Measurements from ENCODE around the gene CCR9.
A peak's percentile ranks its signal among the peaks of the same experiment; 100 is the strongest.

The CCR9 gene

DNA sequence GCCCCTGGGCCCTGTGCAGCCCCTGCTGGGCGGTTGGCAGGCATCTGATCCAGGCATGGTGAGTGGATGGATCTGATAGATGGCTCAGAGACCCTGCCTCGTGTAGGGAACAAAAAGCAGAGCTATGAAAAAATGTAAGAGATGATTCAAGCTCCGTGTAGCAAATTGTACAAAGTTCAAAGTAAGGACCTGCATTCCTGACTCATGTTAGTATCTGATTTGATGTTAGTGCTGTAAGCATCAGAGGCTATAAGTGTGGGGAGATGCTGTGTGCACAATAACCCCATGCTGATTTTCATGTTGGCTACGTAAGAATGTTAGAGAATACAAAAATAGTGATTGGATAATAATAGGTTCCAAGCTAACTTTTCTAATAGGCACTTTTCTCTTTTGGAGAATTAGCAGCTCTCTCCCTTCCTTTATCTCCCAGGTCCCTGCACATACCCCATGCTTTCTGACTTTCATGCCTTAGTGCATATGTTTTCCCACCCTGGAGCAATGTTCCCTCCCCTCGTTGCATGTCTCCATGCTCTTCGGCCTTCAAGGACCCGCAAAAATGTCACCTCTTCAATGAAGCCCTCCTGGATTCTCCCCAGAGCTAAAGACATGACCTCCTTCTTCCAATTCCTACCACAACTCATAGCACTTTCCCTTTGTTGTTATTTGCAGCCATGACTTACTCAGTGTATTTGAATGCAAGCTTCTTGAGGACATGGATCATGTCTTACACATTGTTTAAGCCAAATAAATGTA is 1.6 kb downstream of the CCR9 start:
- TF ChIP-seq, protein P1, sequence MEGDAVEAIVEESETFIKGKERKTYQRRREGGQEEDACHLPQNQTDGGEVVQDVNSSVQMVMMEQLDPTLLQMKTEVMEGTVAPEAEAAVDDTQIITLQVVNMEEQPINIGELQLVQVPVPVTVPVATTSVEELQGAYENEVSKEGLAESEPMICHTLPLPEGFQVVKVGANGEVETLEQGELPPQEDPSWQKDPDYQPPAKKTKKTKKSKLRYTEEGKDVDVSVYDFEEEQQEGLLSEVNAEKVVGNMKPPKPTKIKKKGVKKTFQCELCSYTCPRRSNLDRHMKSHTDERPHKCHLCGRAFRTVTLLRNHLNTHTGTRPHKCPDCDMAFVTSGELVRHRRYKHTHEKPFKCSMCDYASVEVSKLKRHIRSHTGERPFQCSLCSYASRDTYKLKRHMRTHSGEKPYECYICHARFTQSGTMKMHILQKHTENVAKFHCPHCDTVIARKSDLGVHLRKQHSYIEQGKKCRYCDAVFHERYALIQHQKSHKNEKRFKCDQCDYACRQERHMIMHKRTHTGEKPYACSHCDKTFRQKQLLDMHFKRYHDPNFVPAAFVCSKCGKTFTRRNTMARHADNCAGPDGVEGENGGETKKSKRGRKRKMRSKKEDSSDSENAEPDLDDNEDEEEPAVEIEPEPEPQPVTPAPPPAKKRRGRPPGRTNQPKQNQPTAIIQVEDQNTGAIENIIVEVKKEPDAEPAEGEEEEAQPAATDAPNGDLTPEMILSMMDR (IDR thresholded peaks at IDR 0.05; ENCODE audit: control extremely low read depth, extremely low read depth, low read depth, missing control alignments) = no peak
- DNase-seq (ENCODE audit: extremely low spot score) = no peak
- POLR2A ChIA-PET = interaction anchor here (0.6 kb wide), 1 partner anchor 27 kb away, joined by 5 read pairs; no protein-coding TSS in a partner anchor
- CTCF ChIA-PET = interaction anchor here (0.8 to 5.7 kb wide), 9 partner anchors 8 to 42 kb away, joined by 3 to 24 read pairs (median 3); no protein-coding TSS in a partner anchor

DNA sequence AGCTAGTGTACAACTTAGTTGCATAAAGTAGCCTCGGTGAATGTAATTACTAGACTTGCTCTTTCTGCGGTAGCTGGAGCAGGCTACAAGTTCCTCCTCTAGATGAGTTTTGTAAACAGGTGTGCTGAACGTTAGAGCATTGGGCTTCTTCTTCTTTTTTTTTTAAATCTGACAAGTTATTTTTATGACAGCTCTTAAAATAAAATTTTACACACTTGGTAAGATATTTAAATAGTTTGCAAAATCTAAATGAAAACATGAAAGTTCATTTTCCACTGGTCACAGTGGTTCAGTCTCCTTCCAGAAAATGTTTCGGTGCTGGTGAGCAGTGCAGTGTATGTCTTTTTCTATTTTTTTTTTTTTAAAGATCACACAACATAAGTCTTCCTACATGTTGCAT is 3.0 kb downstream of the CCR9 start:
- DNase-seq (ENCODE audit: extremely low spot score) = peak; percentile 57
- TF ChIP-seq, protein P1 (IDR thresholded peaks at IDR 0.05; ENCODE audit: control extremely low read depth, extremely low read depth, low read depth, missing control alignments) = no peak
- ChIA-PET CTCF (interaction anchor here (0.7 to 1.8 kb wide), 4 partner anchors 15 to 48 kb away, joined by 3 to 6 read pairs (median 4); no protein-coding TSS in a partner anchor), POLR2A (no interaction called here)

DNA sequence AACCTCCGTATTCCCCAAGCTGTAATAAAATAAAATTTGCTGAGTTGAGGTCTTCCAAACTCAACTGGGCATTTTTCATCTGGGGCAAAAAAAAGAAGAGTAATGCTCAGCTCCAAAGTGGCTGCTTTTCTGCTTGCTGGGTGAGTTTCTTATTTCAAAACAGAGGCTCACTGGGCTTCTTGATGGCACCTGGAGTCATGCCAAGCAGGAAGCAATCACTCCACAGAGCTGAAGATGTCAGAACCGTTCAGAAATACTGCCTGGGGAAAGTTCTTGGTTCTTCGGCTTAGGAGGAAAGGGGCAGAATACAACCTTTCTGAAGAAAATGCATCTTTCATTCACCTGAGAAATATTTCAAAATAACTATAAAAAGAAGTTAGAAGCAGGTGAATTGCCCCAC is 4.1 kb downstream of the CCR9 start:
- CTCF ChIA-PET = interaction anchor here (0.8 to 1.4 kb wide), 3 partner anchors 9 to 130 kb away, joined by 3 to 8 read pairs (median 4); no protein-coding TSS in a partner anchor
- TF ChIP-seq, protein P1 (IDR thresholded peaks at IDR 0.05; ENCODE audit: control extremely low read depth, extremely low read depth, low read depth, missing control alignments) = no peak
- POLR2A ChIA-PET = no interaction called here
- no peak for DNase-seq (ENCODE audit: extremely low spot score)

DNA sequence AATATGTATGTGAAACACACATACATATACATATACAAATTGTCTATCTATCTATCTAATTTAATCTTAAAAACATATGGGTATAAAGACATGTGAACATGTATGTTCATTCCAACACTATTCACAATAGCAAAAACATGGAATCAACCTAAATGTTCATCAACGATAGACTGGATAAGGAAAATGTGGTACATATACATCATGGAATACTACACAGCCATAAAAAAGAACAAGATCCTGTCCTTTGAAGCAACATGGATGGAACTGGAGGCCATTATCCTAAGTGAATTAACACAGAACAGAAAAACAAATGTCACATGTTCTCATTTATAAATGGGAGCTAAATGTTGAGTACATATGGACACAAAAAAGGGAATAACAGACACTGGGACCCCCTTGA is 5.8 kb downstream of the CCR9 start:
- CTCF ChIA-PET = interaction anchor here (1.1 to 1.2 kb wide), 2 partner anchors 9 to 11 kb away, joined by 3 to 7 read pairs; no protein-coding TSS in a partner anchor

DNA sequence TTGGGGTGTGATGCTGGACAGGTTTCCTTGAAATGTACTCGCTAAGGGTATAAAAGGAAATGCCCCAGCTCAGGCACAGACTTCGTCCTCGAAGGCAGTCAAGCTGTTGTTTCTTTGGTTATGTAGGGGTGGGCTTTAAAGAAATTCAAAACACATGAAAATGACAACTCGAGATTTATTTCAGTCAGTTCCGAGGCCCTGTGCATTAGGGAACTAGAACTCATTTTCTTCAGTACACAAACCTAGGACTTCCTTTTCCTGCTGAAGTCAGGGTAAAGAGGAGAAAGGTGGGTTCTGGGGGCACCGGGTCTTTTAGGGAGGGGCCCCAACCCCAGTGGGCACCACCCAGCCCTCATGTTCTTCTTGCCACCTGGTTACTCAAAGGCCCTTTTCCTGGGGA is 7.7 kb downstream of the CCR9 start:
- TF ChIP-seq, protein P1 (IDR thresholded peaks at IDR 0.05; ENCODE audit: control extremely low read depth, extremely low read depth, low read depth, missing control alignments) = no peak
- DNase-seq (ENCODE audit: extremely low spot score) = no peak
- ChIA-PET POLR2A (no interaction called here), CTCF (interaction anchor here (0.6 to 4.6 kb wide), 4 partner anchors 9 to 51 kb away, joined by 3 to 24 read pairs (median 6); partner anchors contain the start of gene CCR9)

More for the DNA sequence above, 5.8 kb downstream of the CCR9 start:
- no peak for DNase-seq (ENCODE audit: extremely low spot score)
- POLR2A ChIA-PET = no interaction called here
- TF ChIP-seq, protein P1 (IDR thresholded peaks at IDR 0.05; ENCODE audit: control extremely low read depth, extremely low read depth, low read depth, missing control alignments) = no peak

DNA sequence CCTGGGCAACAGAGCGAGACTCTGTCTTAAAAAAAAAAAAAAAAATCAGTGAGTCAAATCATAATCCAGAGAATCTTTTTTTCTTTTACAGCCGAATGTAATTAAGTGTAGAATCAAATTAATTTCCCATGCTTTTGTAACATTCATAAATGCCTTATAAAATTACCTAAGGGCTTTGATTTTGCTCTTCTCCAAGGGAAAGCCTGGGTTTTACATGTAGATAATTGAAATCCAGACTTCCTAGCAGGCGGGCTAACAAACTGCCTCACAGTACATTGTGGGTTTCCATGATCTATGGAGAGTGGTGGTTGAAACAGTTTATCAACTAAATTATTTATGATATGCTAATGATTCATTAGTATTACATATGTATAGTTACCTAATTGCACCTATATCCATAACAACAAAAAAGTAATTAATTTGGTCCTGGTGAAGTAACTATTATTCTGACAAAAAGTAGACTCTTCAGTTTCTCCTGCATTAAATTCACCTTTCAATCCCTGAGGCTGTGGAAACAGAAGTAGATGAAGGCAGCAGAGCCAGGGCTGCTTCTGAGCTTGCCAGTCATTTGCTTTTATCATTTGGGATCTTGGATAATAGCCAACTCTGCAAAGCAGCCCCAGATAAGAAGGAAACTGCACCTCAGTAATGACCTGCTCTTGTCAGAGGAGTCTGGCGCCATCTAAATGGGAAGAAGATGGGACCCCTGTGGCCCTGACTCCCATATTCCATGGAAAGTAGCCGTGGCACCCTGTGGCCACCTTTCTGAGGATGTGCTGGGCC is 9.5 kb downstream of the CCR9 start:
- POLR2A ChIA-PET = no interaction called here
- no peak for DNase-seq (ENCODE audit: extremely low spot score)
- TF ChIP-seq, protein P1 (IDR thresholded peaks at IDR 0.05; ENCODE audit: control extremely low read depth, extremely low read depth, low read depth, missing control alignments) = no peak
- CTCF ChIA-PET = interaction anchor here (1.0 to 4.6 kb wide), 5 partner anchors 9 to 34 kb away, joined by 3 to 24 read pairs (median 5); partner anchors contain the start of gene CCR9

All from GM10248 (cell line).